PC-3 (cell line): ENCODE data around the gene SH3PXD2A. TPM values are rescaled to one million over a fixed set of nuclear protein-coding genes. Genes with fewer than 3 reads are reported as not detected.

Experiments
- ATAC-seq: fragments of 200-7000 bp; cut with Tn5 transposase; 2 replicates; pipeline ENCODE4 v1.9.1; 2020; ENCODE audit warnings: mild to moderate bottlenecking, moderate library complexity
- BruUV-seq: library from RNA; stranded (reverse); fragments of 400-500 nt; replicated peaks from 2 replicates; lab custom pipeline; 2021; lab: Mats Ljungman, UMichigan
- CTCF ChIA-PET: fragments of 300-600 bp; sonication (Branson Sonifier 250); formaldehyde crosslinking; loops from one replicate; lab custom pipeline; 2022; ENCODE audit warnings: antibody characterized with exemption; lab: Charles Lee
- POLR2A ChIA-PET: fragments of 300-600 bp; sonication (Branson Sonifier 250); formaldehyde crosslinking; loops from one replicate; lab custom pipeline; 2022; ENCODE audit warnings: antibody characterized with exemption; ENCODE audit not compliant: unreplicated experiment; lab: Charles Lee
- DNase-seq: peaks from one replicate; pipeline ENCODE4 v3.0.0-alpha.2; 2015
- H2AFZ ChIP-seq: fragments of 300-600 bp; sonication (generic); 2 replicates; pipeline ENCODE4 v1.6.0; 2016; ENCODE audit warnings: antibody characterized with exemption, low read length
- H3F3A ChIP-seq: fragments of 300-600 bp; sonication (generic); one replicate; pipeline ENCODE4 v1.6.0; 2017; ENCODE audit warnings: antibody characterized with exemption, low read length, control low read depth, mild to moderate bottlenecking; ENCODE audit not compliant: unreplicated experiment
- H3K27ac ChIP-seq: fragments of 300-600 bp; sonication (generic); 2 replicates; pipeline ENCODE4 v1.5.1; 2016; ENCODE audit warnings: mild to moderate bottlenecking, low read length
- H3K27me3 ChIP-seq: fragments of 300-600 bp; sonication (generic); 2 replicates; pipeline ENCODE4 v1.6.1; 2016; ENCODE audit warnings: low read length, mixed read lengths
- H3K36me3 ChIP-seq: fragments of 300-600 bp; sonication (generic); 2 replicates; pipeline ENCODE4 v1.6.1; 2016; ENCODE audit warnings: low read depth, mixed run types, low read length, mixed read lengths
- H3K4me1 ChIP-seq: fragments of 300-600 bp; sonication (generic); 2 replicates; pipeline ENCODE4 v1.5.1; 2016; ENCODE audit warnings: low read length; ENCODE audit not compliant: insufficient read depth
- H3K4me2 ChIP-seq: fragments of 300-600 bp; sonication (generic); 2 replicates; pipeline ENCODE4 v1.6.0; 2016; ENCODE audit warnings: low read length
- H3K4me3 ChIP-seq: fragments of 300-600 bp; sonication (generic); 2 replicates; pipeline ENCODE4 v1.5.1; 2016; ENCODE audit warnings: mild to moderate bottlenecking, low read length, mixed read lengths
- H3K79me2 ChIP-seq: fragments of 300-600 bp; sonication (generic); 2 replicates; pipeline ENCODE4 v1.6.1; 2017; ENCODE audit warnings: low read length, mixed read lengths
- H3K9ac ChIP-seq: fragments of 300-600 bp; sonication (generic); 2 replicates; pipeline ENCODE4 v1.6.0; 2016; ENCODE audit warnings: mild to moderate bottlenecking, low read length
- H3K9me2 ChIP-seq: fragments of 300-600 bp; sonication (generic); replicated peaks from 2 replicates; pipeline ENCODE4 v1.6.1; 2016; ENCODE audit warnings: mixed run types, low read length, mixed read lengths
- H3K9me3 ChIP-seq: fragments of 300-600 bp; sonication (generic); 2 replicates; pipeline ENCODE4 v1.6.1; 2016; ENCODE audit warnings: low read length, mixed read lengths
- H4K20me1 ChIP-seq: fragments of 300-600 bp; sonication (generic); 2 replicates; pipeline ENCODE4 v1.6.1; 2016; ENCODE audit warnings: low read length, mixed read lengths
- EZH2 ChIP-seq: fragments of 300-600 bp; sonication (generic); IDR thresholded peaks from one replicate; pipeline ENCODE4 v1.6.1; 2017; ENCODE audit warnings: antibody characterized with exemption, mild to moderate bottlenecking, low read length; ENCODE audit not compliant: unreplicated experiment
- EZH2phosphoT487 ChIP-seq: fragments of 300-600 bp; sonication (generic); IDR thresholded peaks from 2 replicates; pipeline ENCODE4 v1.6.1; 2018; ENCODE audit warnings: mild to moderate bottlenecking, antibody characterized with exemption, low read length, borderline replicate concordance
- intact Hi-C: fragments of 100-400 bp; cut with micrococcal nuclease; formaldehyde crosslinking; loops from 2 replicates; pipeline ENCODE4 v1.9.0; 2023
- total RNA-seq: library from RNA; depleted of rRNA; stranded (reverse); fragments of >200 nt; gene quantifications from 2 replicates; pipeline ENCODE4 v1.2.3, GENCODE V29; 2014
- TF ChIP-seq, protein P1 (sequence below): fragments of 300-600 bp; sonication (generic); conservative IDR thresholded peaks from 2 replicates; pipeline ENCODE4 v1.5.1; 2017; ENCODE audit warnings: antibody characterized with exemption, low read depth, mild to moderate bottlenecking, low read length

SH3PXD2A gene
- total RNA-seq, 1 experiment from 2014 or later, result 3.4 TPM

GRCh38 chr10:103617602-103618385 is 237.6 kb downstream of the SH3PXD2A start:
- DNase-seq, result no peak
- Histone ChIP-seq H3K9me3 (no peaks in the 10 kb centered on the region), H3K27me3 (no peaks in the 10 kb centered on the region), H3K9me2 (no peaks in the 10 kb centered on the region), H3K4me2 (no peak overlapping the region), H3K4me3 (no peak overlapping the region), H2AFZ (no peak overlapping the region), H3K4me1 (no peaks in the 10 kb centered on the region), H3F3A (no peaks in the 10 kb centered on the region), H4K20me1 (no peaks in the 10 kb centered on the region), H3K27ac (no peak overlapping the region), H3K9ac (no peak overlapping the region), H3K36me3 (no peaks in the 10 kb centered on the region), H3K79me2 (no peaks in the 10 kb centered on the region)
- intact Hi-C loops, result no loop called here
- TF ChIP-seq EZH2phosphoT487 (no peak), EZH2 (no peak)
- TF ChIP-seq, protein P1, sequence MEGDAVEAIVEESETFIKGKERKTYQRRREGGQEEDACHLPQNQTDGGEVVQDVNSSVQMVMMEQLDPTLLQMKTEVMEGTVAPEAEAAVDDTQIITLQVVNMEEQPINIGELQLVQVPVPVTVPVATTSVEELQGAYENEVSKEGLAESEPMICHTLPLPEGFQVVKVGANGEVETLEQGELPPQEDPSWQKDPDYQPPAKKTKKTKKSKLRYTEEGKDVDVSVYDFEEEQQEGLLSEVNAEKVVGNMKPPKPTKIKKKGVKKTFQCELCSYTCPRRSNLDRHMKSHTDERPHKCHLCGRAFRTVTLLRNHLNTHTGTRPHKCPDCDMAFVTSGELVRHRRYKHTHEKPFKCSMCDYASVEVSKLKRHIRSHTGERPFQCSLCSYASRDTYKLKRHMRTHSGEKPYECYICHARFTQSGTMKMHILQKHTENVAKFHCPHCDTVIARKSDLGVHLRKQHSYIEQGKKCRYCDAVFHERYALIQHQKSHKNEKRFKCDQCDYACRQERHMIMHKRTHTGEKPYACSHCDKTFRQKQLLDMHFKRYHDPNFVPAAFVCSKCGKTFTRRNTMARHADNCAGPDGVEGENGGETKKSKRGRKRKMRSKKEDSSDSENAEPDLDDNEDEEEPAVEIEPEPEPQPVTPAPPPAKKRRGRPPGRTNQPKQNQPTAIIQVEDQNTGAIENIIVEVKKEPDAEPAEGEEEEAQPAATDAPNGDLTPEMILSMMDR, result no peak
- ATAC-seq, result no peak
- no TSS peak for BruUV-seq
- ChIA-PET CTCF (no interaction called here), POLR2A (no interaction called here)

DNA sequence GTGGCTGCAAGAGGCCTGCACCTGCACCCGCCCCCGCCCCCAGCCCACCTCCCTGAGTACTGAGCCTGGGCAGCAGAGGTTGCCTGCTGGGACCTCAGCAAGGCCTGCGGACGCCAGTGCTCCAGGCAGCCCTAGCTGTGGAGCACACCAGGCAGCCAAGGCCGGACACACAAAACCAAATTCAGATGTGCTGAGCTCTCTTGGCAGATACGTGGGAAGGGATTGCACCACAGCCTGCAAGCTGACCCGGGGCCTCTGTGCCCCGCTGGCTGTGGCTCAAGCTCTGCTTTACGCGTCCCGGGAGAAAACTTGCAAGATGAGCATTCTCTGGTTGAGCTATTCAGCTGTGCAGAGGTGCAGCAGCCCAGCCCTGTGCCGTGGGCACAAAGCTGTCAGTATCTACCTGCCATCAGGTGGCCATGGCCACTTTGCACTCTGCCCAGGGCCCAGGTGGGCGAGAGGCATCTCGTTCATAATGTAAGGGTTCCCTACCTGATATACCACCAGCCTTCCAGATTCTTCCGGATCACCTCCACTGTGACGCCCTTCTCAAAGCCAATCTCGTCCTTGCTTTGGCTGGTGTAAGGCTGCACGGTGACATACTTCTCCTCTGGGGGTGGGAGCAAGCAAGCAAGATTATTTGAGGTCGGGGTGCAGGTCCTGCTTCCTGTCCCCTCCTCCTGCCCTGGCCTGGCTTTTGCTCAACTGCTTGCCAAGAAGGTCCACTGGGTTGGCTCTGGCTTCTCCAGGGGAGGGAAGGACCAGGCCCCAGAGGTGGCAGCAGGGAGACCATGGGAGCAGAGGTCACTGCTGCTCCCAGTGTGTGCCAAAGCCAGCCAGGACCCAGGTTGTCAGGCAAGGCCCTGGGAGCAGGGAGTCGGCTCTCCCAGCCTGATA is 238.4 kb downstream of the SH3PXD2A start:
- TF ChIP-seq, protein P1, result no peak
- TF ChIP-seq EZH2 (no peak), EZH2phosphoT487 (no peak)
- no peak overlapping the region for H3K4me3 ChIP-seq
- no peaks in the 10 kb centered on the region for H3F3A ChIP-seq
- H4K20me1 ChIP-seq, result no peaks in the 10 kb centered on the region
- DNase-seq, result no peak
- no peak overlapping the region for H2AFZ ChIP-seq
- no peaks in the 10 kb centered on the region for H3K9me2 ChIP-seq
- no peaks in the 10 kb centered on the region for H3K9me3 ChIP-seq
- ATAC-seq, result no peak
- H3K27me3 ChIP-seq, result no peaks in the 10 kb centered on the region
- no peak overlapping the region for H3K4me2 ChIP-seq
- intact Hi-C loops, result no loop called here
- POLR2A ChIA-PET, result no interaction called here
- no peaks in the 10 kb centered on the region for H3K4me1 ChIP-seq
- H3K79me2 ChIP-seq, result no peaks in the 10 kb centered on the region
- CTCF ChIA-PET, result no interaction called here
- no peaks in the 10 kb centered on the region for H3K36me3 ChIP-seq
- H3K9ac ChIP-seq, result no peak overlapping the region
- no TSS peak for BruUV-seq
- H3K27ac ChIP-seq, result no peak overlapping the region
